Liver (tissue), 3 donors: ENCODE measurements around the gene PEX3.

Experiments
- TAF1 ChIP-seq: conservative IDR thresholded peaks from 2 replicates; pipeline ENCODE4 v1.6.1; 2016; ENCODE audit warnings: antibody characterized with exemption, mild to moderate bottlenecking
- TF ChIP-seq, protein P1 (sequence below): fragments of 150-350 bp; IDR thresholded peaks from 2 replicates; pipeline ENCODE4 v1.5.1; 2017; ENCODE audit warnings: improper control_type of control experiment, low read depth, low read length; ENCODE audit not compliant: missing input control
- donor health status: healthy.
- donor health status: healthy.

DNA sequence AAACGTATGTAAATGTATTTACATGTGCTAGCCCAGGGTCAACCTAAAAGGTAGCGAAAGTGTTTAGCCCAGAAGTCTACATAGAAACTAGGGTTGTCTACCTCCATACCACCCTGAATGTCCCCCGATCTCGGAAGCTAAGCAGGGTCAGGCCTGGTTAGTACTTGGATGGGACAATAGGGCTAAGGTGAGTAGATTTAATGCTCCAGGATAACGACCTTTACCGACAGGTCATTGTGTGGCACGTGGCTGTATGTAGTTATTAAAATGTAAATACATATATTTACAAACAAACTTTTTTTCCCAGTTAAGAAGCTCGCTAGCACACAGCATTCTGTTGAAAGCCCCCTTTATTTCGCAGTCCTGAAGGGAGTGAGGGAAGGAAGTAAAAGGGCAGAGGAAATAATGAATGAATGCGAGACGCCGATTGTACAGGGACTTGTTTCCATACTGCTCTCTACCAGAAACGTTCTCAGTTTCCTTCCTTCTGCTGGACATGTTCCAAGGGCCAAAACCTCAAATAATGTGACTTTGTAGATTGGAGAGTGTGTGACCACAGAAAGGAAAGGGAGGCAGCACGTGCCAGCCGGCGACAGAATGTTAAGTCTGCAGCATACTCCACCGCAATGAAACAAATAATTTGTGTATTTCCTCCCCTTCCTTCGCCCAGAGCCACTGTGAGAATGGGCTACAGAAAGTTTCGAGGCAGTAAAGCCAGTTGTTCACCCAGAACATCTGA, 722 bp upstream of the PEX3 start:
- no peak for TF ChIP-seq TAF1
- TF ChIP-seq, protein P1, sequence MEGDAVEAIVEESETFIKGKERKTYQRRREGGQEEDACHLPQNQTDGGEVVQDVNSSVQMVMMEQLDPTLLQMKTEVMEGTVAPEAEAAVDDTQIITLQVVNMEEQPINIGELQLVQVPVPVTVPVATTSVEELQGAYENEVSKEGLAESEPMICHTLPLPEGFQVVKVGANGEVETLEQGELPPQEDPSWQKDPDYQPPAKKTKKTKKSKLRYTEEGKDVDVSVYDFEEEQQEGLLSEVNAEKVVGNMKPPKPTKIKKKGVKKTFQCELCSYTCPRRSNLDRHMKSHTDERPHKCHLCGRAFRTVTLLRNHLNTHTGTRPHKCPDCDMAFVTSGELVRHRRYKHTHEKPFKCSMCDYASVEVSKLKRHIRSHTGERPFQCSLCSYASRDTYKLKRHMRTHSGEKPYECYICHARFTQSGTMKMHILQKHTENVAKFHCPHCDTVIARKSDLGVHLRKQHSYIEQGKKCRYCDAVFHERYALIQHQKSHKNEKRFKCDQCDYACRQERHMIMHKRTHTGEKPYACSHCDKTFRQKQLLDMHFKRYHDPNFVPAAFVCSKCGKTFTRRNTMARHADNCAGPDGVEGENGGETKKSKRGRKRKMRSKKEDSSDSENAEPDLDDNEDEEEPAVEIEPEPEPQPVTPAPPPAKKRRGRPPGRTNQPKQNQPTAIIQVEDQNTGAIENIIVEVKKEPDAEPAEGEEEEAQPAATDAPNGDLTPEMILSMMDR: no peak
